WTC11 (cell line): ENCODE results near the gene OR52I1. TPM values are rescaled to one million over a fixed set of nuclear protein-coding genes. Genes with fewer than 3 reads are reported as not detected.

Experiments
- ATAC-seq: fragments of 200-7000 bp; cut with Tn5 transposase; 2 replicates; pipeline ENCODE4 v1.10.0; 2021; ENCODE audit warnings: mild to moderate bottlenecking, moderate library complexity
- CTCF ChIA-PET: fragments of 300-600 bp; sonication (Branson Sonifier 250); formaldehyde crosslinking; loops from one replicate; lab custom pipeline; 2021; ENCODE audit warnings: antibody characterized with exemption; lab: Charles Lee
- POLR2A ChIA-PET: fragments of 350-600 bp; sonication (Branson Sonifier 250); formaldehyde crosslinking; loops from one replicate; lab custom pipeline; 2021; ENCODE audit warnings: antibody characterized with exemption; lab: Charles Lee
- DNase-seq: peaks from one replicate; pipeline ENCODE4 v3.0.0; 2021; ENCODE audit warnings: low spot score
- H3K27ac Mint-ChIP-seq: 2 replicates; pipeline ENCODE4 v1.8.0; 2021; ENCODE audit warnings: mixed read lengths
- H3K27me3 Mint-ChIP-seq: 2 replicates; pipeline ENCODE4 v1.8.0; 2021; ENCODE audit warnings: low read depth, mild to moderate bottlenecking, moderate library complexity, mixed read lengths
- H3K36me3 Mint-ChIP-seq: 2 replicates; pipeline ENCODE4 v1.8.0; 2021; ENCODE audit warnings: mixed read lengths
- H3K4me1 Mint-ChIP-seq: 2 replicates; pipeline ENCODE4 v1.8.0; 2022; ENCODE audit warnings: mixed read lengths
- H3K4me3 Mint-ChIP-seq: 2 replicates; pipeline ENCODE4 v1.8.0; 2021; ENCODE audit warnings: mild to moderate bottlenecking, moderate library complexity, mixed read lengths
- H3K9me3 Mint-ChIP-seq: 2 replicates; pipeline ENCODE4 v1.8.0; 2021; ENCODE audit warnings: mixed read lengths
- ATF1 ChIP-seq: sonication (generic); formaldehyde crosslinking; IDR thresholded peaks from 2 replicates; pipeline ENCODE4 v1.8.1; 2023; ENCODE audit warnings: mild to moderate bottlenecking, moderate library complexity, missing genetic modification reagents
- CREB1 ChIP-seq: sonication (generic); formaldehyde crosslinking; IDR thresholded peaks from 2 replicates; pipeline ENCODE4 v1.8.0; 2023; ENCODE audit warnings: mild to moderate bottlenecking, missing genetic modification reagents
- CREM ChIP-seq: sonication (generic); formaldehyde crosslinking; IDR thresholded peaks from 2 replicates; pipeline ENCODE4 v1.8.1; 2022; ENCODE audit warnings: mild to moderate bottlenecking, missing genetic modification reagents, moderate library complexity
- FOXJ3 ChIP-seq: sonication (generic); formaldehyde crosslinking; IDR thresholded peaks from 2 replicates; pipeline ENCODE4 v1.9.0; 2021; ENCODE audit warnings: missing genetic modification reagents, mild to moderate bottlenecking, borderline replicate concordance
- NR1H2 ChIP-seq: sonication (generic); formaldehyde crosslinking; IDR thresholded peaks from 2 replicates; pipeline ENCODE4 v1.9.0; 2021; ENCODE audit warnings: mild to moderate bottlenecking, moderate library complexity, missing genetic modification reagents
- OVOL2 ChIP-seq: fragments of 250-450 bp; sonication (Bioruptor Pico); IDR thresholded peaks from 2 replicates; pipeline ENCODE4 v1.9.0; 2021; ENCODE audit warnings: mild to moderate bottlenecking, borderline replicate concordance
- SMAD4 ChIP-seq: sonication (generic); formaldehyde crosslinking; IDR thresholded peaks from 2 replicates; pipeline ENCODE4 v1.8.0; 2022; ENCODE audit warnings: mild to moderate bottlenecking, missing genetic modification reagents
- SOX15 ChIP-seq: fragments of 250-450 bp; sonication (Bioruptor Pico); IDR thresholded peaks from 2 replicates; pipeline ENCODE4 v1.9.0; 2021; ENCODE audit warnings: mild to moderate bottlenecking
- ZNF121 ChIP-seq: sonication (generic); formaldehyde crosslinking; IDR thresholded peaks from 2 replicates; pipeline ENCODE4 v1.8.0; 2023; ENCODE audit warnings: missing genetic modification reagents
- ZNF219 ChIP-seq: sonication (generic); formaldehyde crosslinking; IDR thresholded peaks from 2 replicates; pipeline ENCODE4 v1.8.0; 2023; ENCODE audit warnings: missing genetic modification reagents, mild to moderate bottlenecking, borderline replicate concordance
- ZNF263 ChIP-seq: sonication (generic); formaldehyde crosslinking; IDR thresholded peaks from 2 replicates; pipeline ENCODE4 v1.8.1; 2022; ENCODE audit warnings: low read depth, mild to moderate bottlenecking, moderate library complexity, missing genetic modification reagents
- ZNF396 ChIP-seq: fragments of 250-450 bp; sonication (Bioruptor Pico); IDR thresholded peaks from 2 replicates; pipeline ENCODE4 v1.8.0; 2021; ENCODE audit warnings: mild to moderate bottlenecking, moderate library complexity, borderline replicate concordance
- ZNF423 ChIP-seq: fragments of 250-450 bp; sonication (Bioruptor Pico); IDR thresholded peaks from 2 replicates; pipeline ENCODE4 v2.1.2; 2022; ENCODE audit warnings: mild to moderate bottlenecking, moderate library complexity
- total RNA-seq: library from RNA; stranded (reverse); gene quantifications from 3 replicates; pipeline ENCODE4 v1.2.3, GENCODE V29; 2021
- TF ChIP-seq, protein P1 (sequence below): sonication (generic); formaldehyde crosslinking; IDR thresholded peaks from 2 replicates; pipeline ENCODE4 v1.8.1; 2023; ENCODE audit warnings: mild to moderate bottlenecking, missing genetic modification reagents, moderate library complexity
- TF ChIP-seq, protein P2 (sequence below): sonication (generic); formaldehyde crosslinking; IDR thresholded peaks from 2 replicates; pipeline ENCODE4 v1.8.1; 2023; ENCODE audit warnings: mild to moderate bottlenecking, missing genetic modification reagents
- TF ChIP-seq, protein P3 (sequence below): fragments of 250-450 bp; sonication (Bioruptor Pico); IDR thresholded peaks from 2 replicates; pipeline ENCODE4 v1.9.0; 2021; ENCODE audit warnings: moderate library complexity, mild to moderate bottlenecking, inconsistent platforms, borderline replicate concordance
- TF ChIP-seq, protein P4 (sequence below): fragments of 250-450 bp; sonication (Bioruptor Pico); conservative IDR thresholded peaks from 2 replicates; pipeline ENCODE4 v1.9.0; 2021; ENCODE audit warnings: mild to moderate bottlenecking
- TF ChIP-seq, protein P5 (sequence below): fragments of 200-600 bp; IDR thresholded peaks from 2 replicates; pipeline ENCODE4 v1.8.0; 2022; ENCODE audit warnings: antibody characterized with exemption
- TF ChIP-seq, protein P6 (sequence below): sonication (generic); formaldehyde crosslinking; IDR thresholded peaks from 2 replicates; pipeline ENCODE4 v1.8.1; 2022; ENCODE audit warnings: missing genetic modification reagents, borderline replicate concordance
- TF ChIP-seq, protein P7 (sequence below): sonication (generic); formaldehyde crosslinking; IDR thresholded peaks from 2 replicates; pipeline ENCODE4 v1.8.1; 2023; ENCODE audit warnings: mild to moderate bottlenecking, missing genetic modification reagents
- TF ChIP-seq, protein P8 (sequence below): fragments of 250-450 bp; sonication (Bioruptor Pico); IDR thresholded peaks from 2 replicates; pipeline ENCODE4 v1.9.0; 2021; ENCODE audit warnings: mild to moderate bottlenecking

OR52I1 gene
- total RNA-seq, 1 experiment from 2014 or later, result not detected

DNA sequence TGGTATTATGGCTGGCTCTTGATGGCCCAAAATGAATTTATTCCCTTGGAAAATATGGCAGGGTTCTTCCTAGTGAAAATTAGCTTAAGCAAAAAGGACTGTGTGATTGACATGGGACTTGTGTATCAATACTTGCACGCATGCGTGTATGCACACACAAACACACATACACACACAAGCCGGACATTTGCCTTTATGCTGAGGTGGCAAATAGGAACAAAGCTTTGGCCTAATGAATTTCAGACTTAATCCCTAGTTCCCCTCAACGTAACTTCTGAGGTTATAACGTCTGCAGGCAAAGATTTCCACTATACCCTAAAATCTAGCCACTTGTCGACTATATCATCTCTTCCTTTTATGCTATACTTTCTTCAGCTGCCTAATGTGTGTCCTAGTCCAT is 15.2 kb upstream of the OR52I1 start (continued):
- no peak for TF ChIP-seq ATF1 (CRISPR knock-in tag)
- TF ChIP-seq SOX15, result no peak
- TF ChIP-seq ZNF263 (CRISPR knock-in tag), result no peak
- TF ChIP-seq, protein P1, sequence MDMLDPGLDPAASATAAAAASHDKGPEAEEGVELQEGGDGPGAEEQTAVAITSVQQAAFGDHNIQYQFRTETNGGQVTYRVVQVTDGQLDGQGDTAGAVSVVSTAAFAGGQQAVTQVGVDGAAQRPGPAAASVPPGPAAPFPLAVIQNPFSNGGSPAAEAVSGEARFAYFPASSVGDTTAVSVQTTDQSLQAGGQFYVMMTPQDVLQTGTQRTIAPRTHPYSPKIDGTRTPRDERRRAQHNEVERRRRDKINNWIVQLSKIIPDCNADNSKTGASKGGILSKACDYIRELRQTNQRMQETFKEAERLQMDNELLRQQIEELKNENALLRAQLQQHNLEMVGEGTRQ (CRISPR knock-in tag), result no peak
- no peak for TF ChIP-seq FOXJ3 (CRISPR knock-in tag)
- TF ChIP-seq, protein P2, sequence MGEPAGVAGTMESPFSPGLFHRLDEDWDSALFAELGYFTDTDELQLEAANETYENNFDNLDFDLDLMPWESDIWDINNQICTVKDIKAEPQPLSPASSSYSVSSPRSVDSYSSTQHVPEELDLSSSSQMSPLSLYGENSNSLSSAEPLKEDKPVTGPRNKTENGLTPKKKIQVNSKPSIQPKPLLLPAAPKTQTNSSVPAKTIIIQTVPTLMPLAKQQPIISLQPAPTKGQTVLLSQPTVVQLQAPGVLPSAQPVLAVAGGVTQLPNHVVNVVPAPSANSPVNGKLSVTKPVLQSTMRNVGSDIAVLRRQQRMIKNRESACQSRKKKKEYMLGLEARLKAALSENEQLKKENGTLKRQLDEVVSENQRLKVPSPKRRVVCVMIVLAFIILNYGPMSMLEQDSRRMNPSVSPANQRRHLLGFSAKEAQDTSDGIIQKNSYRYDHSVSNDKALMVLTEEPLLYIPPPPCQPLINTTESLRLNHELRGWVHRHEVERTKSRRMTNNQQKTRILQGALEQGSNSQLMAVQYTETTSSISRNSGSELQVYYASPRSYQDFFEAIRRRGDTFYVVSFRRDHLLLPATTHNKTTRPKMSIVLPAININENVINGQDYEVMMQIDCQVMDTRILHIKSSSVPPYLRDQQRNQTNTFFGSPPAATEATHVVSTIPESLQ (CRISPR knock-in tag), result no peak
- TF ChIP-seq ZNF219, result no peak
- TF ChIP-seq, protein P3, sequence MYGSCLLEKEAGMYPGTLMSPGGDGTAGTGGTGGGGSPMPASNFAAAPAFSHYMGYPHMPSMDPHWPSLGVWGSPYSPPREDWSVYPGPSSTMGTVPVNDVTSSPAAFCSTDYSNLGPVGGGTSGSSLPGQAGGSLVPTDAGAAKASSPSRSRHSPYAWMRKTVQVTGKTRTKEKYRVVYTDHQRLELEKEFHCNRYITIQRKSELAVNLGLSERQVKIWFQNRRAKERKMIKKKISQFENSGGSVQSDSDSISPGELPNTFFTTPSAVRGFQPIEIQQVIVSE (CRISPR knock-in tag), result no peak
- no peak for TF ChIP-seq OVOL2 (CRISPR knock-in tag)

DNA sequence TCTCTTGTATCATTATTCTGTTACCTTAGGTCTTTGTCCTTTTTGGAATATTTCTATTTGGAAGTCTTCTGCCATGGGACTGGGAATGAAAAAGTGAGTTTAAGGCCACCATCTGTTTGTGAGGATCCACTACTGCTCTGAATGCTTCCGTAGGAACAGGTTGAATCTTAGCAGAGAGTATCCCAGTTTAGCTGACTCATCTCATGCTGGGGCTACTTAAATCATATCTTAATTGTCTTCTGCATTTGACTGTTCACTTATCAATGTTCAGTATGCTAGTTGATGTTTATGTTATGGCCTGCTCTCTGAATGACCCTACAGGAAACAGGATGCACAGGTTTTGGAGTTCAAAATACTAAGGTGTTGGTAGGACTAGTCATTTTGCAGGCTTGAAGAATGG is 13.7 kb upstream of the OR52I1 start:
- Mint-ChIP-seq H3K27ac (no peak overlapping the region), H3K9me3 (no peaks in the 10 kb centered on the region), H3K27me3 (peaks cover 15% of the 10 kb centered on the region; the same call in 1 of the 2 replicates)
- CTCF ChIA-PET, result no interaction called here
- ATAC-seq, result no peak
- no peak for TF ChIP-seq ATF1 (CRISPR knock-in tag)
- TF ChIP-seq NR1H2 (CRISPR knock-in tag), result no peak
- TF ChIP-seq, protein P4, sequence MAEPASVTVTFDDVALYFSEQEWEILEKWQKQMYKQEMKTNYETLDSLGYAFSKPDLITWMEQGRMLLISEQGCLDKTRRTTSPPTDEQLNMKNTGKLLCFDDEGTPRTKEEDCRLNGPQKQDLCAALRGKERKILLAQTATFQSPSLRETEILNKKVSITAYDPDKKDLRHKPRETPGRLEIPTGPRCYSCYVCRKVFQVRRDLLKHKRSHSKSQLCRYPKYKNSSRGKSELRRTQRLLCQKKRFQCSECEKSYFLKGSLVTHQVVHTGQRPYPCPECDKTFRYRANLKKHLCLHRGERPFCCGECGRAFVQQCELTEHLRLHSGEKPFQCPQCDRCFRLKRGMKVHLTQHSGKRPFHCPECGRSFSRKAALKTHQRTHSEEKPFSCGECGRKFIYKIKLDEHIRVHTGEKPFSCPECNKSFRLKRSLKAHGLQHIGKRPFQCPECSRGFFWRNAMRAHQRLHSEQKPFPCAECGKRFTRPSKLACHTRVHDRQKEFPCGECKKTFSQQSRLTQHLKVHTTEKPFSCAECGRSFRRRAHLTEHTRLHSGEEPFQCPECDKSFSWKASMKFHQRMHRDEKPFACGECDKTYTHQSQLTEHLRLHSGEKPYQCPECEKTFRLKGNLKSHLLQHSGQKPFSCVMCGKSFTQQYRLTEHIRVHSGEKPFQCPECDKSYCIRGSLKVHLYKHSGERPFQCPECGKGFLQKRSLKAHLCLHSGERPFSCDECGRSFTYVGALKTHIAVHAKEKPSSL (CRISPR knock-in tag), result no peak
- TF ChIP-seq ZNF396 (CRISPR knock-in tag), result no peak
- TF ChIP-seq, protein P5, sequence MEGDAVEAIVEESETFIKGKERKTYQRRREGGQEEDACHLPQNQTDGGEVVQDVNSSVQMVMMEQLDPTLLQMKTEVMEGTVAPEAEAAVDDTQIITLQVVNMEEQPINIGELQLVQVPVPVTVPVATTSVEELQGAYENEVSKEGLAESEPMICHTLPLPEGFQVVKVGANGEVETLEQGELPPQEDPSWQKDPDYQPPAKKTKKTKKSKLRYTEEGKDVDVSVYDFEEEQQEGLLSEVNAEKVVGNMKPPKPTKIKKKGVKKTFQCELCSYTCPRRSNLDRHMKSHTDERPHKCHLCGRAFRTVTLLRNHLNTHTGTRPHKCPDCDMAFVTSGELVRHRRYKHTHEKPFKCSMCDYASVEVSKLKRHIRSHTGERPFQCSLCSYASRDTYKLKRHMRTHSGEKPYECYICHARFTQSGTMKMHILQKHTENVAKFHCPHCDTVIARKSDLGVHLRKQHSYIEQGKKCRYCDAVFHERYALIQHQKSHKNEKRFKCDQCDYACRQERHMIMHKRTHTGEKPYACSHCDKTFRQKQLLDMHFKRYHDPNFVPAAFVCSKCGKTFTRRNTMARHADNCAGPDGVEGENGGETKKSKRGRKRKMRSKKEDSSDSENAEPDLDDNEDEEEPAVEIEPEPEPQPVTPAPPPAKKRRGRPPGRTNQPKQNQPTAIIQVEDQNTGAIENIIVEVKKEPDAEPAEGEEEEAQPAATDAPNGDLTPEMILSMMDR, result no peak
- TF ChIP-seq, protein P6, sequence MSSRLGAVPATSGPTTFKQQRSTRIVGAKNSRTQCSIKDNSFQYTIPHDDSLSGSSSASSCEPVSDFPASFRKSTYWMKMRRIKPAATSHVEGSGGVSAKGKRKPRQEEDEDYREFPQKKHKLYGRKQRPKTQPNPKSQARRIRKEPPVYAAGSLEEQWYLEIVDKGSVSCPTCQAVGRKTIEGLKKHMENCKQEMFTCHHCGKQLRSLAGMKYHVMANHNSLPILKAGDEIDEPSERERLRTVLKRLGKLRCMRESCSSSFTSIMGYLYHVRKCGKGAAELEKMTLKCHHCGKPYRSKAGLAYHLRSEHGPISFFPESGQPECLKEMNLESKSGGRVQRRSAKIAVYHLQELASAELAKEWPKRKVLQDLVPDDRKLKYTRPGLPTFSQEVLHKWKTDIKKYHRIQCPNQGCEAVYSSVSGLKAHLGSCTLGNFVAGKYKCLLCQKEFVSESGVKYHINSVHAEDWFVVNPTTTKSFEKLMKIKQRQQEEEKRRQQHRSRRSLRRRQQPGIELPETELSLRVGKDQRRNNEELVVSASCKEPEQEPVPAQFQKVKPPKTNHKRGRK, result no peak
- TF ChIP-seq ZNF121, result no peak
- no peak for TF ChIP-seq CREM (CRISPR knock-in tag)
- no peak for TF ChIP-seq SMAD4
- TF ChIP-seq, protein P7, sequence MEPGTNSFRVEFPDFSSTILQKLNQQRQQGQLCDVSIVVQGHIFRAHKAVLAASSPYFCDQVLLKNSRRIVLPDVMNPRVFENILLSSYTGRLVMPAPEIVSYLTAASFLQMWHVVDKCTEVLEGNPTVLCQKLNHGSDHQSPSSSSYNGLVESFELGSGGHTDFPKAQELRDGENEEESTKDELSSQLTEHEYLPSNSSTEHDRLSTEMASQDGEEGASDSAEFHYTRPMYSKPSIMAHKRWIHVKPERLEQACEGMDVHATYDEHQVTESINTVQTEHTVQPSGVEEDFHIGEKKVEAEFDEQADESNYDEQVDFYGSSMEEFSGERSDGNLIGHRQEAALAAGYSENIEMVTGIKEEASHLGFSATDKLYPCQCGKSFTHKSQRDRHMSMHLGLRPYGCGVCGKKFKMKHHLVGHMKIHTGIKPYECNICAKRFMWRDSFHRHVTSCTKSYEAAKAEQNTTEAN (CRISPR knock-in tag), result no peak
- TF ChIP-seq, protein P8, sequence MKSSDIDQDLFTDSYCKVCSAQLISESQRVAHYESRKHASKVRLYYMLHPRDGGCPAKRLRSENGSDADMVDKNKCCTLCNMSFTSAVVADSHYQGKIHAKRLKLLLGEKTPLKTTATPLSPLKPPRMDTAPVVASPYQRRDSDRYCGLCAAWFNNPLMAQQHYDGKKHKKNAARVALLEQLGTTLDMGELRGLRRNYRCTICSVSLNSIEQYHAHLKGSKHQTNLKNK (CRISPR knock-in tag), result no peak
- TF ChIP-seq ZNF423 (CRISPR knock-in tag), result no peak
- TF ChIP-seq OVOL2 (CRISPR knock-in tag), result no peak
- TF ChIP-seq, protein P2 (CRISPR knock-in tag), result no peak
- TF ChIP-seq CREB1 (CRISPR knock-in tag), result no peak
- TF ChIP-seq, all 79 proteins: peak for 0
- H3K4me1 Mint-ChIP-seq, result no peaks in the 10 kb centered on the region
- H3K36me3 Mint-ChIP-seq, result no peaks in the 10 kb centered on the region
- POLR2A ChIA-PET, result no interaction called here
- no peak for DNase-seq
- no peak overlapping the region for H3K4me3 Mint-ChIP-seq
